ENCODE measurements around the gene HOMER2.
"Not testable (repeated sequence)": the region's sequence is repeated elsewhere in the genome, so short reads cannot be mapped to it uniquely, and the experiment has no call there.

Gene HOMER2

GRCh38 chr15:82952158-82953081 is at the start of gene HOMER2:
Gene HOMER2 (minus strand): TSS chr15:82952720. CDS start chr15:82952535, 185 bp downstream.
- DNase-seq (ENCODE audit: low read depth in 2 of 2) = no peak

GRCh38 chr15:83000672-83001031 is 48.1 kb upstream of the HOMER2 start:
- not testable (repeated sequence) for DNase-seq (ENCODE audit: low read depth in 2 of 2)

GRCh38 chr15:82999905-83000671 is 47.6 kb upstream of the HOMER2 start:
- no peak for DNase-seq (ENCODE audit: low read depth in 2 of 2)

GRCh38 chr15:82999426-82999825 is 46.9 kb upstream of the HOMER2 start:
- no peak for DNase-seq (ENCODE audit: low read depth in 2 of 2)

- DNase-seq (ENCODE audit: low read depth in 2 of 2) = no peak
Observed at GRCh38 chr15:82995938-82996337, 43.4 kb upstream of the HOMER2 start.

- DNase-seq (ENCODE audit: low read depth in 2 of 2) = no peak
Observed at GRCh38 chr15:82995076-82995475, 42.6 kb upstream of the HOMER2 start.

GRCh38 chr15:82993144-82993543 is 40.6 kb upstream of the HOMER2 start:
- no peak for DNase-seq (ENCODE audit: low read depth in 2 of 2)

GRCh38 chr15:82992436-82992998 is 40.0 kb upstream of the HOMER2 start:
- DNase-seq (ENCODE audit: low read depth in 2 of 2) = no peak

- no peak for DNase-seq (ENCODE audit: low read depth in 2 of 2)
Observed at GRCh38 chr15:82986442-82986780, 33.9 kb upstream of the HOMER2 start.

- peak; percentile 81 to 84 for DNase-seq (ENCODE audit: low read depth in 2 of 2)
Observed at GRCh38 chr15:82985688-82986441, 33.3 kb upstream of the HOMER2 start, which contains the start of gene RAMAC. Gene RAMAC (plus strand): TSS chr15:82986210. CDS start chr15:82989019, 2,809 bp downstream.

GRCh38 chr15:82980981-82981380 is 28.5 kb upstream of the HOMER2 start:
- DNase-seq (ENCODE audit: low read depth in 2 of 2) = no peak

- DNase-seq (ENCODE audit: low read depth in 2 of 2) = no peak
Observed at GRCh38 chr15:82979726-82980125, 27.2 kb upstream of the HOMER2 start.

- DNase-seq (ENCODE audit: low read depth in 2 of 2) = no peak
Observed at GRCh38 chr15:82978438-82978837, 25.9 kb upstream of the HOMER2 start.

- DNase-seq (ENCODE audit: low read depth in 2 of 2) = no peak
Observed at GRCh38 chr15:82977076-82977475, 24.6 kb upstream of the HOMER2 start.

GRCh38 chr15:82972990-82973389 is 20.5 kb upstream of the HOMER2 start:
- DNase-seq (ENCODE audit: low read depth in 2 of 2) = no peak

GRCh38 chr15:82971218-82971984 is 18.9 kb upstream of the HOMER2 start:
- no peak for DNase-seq (ENCODE audit: low read depth in 2 of 2)

GRCh38 chr15:82970696-82971095 is 18.2 kb upstream of the HOMER2 start:
- no peak for DNase-seq (ENCODE audit: low read depth in 2 of 2)

- DNase-seq (ENCODE audit: low read depth in 2 of 2) = no peak
Observed at GRCh38 chr15:82970078-82970686, 17.7 kb upstream of the HOMER2 start.

GRCh38 chr15:82969353-82969752 is 16.8 kb upstream of the HOMER2 start:
- DNase-seq (ENCODE audit: low read depth in 2 of 2) = no peak

GRCh38 chr15:82968066-82968465 is 15.5 kb upstream of the HOMER2 start:
- DNase-seq (ENCODE audit: low read depth in 2 of 2) = no peak

GRCh38 chr15:82966671-82967071 is 14.2 kb upstream of the HOMER2 start:
- no peak for DNase-seq (ENCODE audit: low read depth in 2 of 2)

Measured in stimulated activated CD8-positive, alpha-beta memory T cell treated with anti-CD3 and anti-CD28 coated beads, Interleukin-15, amount 100 ng/mL, for 48 hours (primary cell).